Activated T-cell treated with anti-CD3 and anti-CD28 coated beads for 1 hour (primary cell): Measurements from ENCODE around the gene ZHX3.

Source experiments
- DNase-seq: peaks from one replicate; pipeline ENCODE4 v3.0.0-alpha.2; 2020; ENCODE audit warnings: low read depth

The ZHX3 gene

DNA sequence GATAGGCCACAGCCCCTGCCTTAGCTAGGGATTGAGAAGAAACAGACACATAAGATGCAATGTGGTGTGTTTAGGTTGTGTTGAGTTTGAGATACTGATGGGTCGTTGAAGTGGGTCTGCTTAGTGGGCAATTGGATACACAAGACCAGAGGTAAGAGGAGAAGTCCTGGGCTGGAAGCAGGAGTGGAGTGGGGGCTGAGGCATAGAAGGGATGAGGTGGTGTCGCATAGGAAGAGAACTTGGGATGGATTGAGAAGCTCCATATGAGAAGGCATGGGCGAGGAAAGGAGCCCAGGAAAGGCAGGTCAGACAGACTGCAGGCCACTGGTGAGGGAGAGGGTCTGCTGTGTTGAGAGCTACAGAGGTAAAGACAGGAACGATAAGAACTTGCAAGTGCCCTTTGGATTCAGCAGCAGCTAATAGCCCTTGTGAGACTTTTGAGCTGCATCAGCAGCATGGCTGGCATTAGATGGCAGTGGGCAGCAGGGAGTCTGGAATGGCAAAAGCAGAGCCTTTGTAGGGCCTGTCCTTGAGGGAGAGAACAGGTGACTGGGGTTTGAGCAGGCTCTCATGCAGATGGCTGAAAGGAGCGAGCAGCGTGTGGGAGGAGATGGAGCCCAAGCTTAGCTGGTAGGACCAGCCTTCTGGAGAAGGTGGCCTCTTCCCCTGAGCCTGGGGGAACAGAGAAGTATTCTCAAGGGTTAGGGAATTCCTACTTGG is 147.0 kb downstream of the ZHX3 start:
- DNase-seq = no peak

DNA sequence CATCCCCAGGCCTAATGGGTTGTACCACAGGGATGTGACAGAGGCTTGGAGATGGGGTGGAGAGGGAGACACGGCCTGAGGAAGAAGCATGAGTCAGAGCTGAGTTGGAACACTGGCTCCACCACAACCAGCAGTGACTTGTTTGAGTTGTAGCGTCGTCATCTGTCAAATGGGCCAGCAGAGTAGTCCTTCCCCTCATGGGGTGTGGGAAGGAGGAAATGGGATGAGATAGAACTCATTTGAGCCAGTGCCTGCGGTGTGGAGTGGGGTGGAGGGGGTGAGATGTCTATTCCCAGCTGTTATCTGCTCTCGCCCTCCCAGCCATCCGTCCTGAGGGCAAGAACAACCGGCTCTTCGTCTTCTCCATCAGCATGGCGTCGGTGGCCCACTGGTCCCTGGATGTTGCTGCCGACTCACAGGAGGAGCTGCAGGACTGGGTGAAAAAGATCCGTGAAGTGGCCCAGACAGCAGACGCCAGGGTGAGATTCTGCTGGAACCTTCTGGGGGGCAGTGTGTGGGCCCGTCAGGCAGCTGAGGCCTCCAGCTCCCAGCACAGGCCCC is 147.7 kb downstream of the ZHX3 start:
- DNase-seq = no peak

DNA sequence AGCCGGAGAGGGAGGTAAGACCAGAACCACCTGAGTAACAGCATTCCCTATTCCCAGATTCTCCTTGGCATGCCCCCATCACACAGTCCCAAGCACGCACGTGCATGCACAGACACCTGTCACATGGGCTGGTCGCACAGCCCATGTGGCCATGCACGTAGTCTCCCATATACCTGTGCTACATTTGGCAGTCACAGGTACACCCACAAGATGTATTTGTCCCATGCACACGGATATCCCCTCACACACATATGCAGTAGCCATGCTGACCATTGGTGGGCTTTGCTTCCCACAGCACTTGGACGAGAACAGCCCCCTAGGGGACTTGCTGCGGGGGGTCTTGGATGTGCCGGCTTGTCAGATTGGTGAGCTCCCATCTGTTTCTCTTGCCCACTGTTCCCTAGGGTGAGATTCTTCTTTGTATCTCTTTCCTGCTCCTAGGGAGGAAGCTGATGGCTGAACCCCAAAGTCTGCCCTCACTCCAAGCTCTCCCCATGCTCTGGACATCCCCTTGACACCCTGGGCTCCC is 148.3 kb downstream of the ZHX3 start:
- no peak for DNase-seq

DNA sequence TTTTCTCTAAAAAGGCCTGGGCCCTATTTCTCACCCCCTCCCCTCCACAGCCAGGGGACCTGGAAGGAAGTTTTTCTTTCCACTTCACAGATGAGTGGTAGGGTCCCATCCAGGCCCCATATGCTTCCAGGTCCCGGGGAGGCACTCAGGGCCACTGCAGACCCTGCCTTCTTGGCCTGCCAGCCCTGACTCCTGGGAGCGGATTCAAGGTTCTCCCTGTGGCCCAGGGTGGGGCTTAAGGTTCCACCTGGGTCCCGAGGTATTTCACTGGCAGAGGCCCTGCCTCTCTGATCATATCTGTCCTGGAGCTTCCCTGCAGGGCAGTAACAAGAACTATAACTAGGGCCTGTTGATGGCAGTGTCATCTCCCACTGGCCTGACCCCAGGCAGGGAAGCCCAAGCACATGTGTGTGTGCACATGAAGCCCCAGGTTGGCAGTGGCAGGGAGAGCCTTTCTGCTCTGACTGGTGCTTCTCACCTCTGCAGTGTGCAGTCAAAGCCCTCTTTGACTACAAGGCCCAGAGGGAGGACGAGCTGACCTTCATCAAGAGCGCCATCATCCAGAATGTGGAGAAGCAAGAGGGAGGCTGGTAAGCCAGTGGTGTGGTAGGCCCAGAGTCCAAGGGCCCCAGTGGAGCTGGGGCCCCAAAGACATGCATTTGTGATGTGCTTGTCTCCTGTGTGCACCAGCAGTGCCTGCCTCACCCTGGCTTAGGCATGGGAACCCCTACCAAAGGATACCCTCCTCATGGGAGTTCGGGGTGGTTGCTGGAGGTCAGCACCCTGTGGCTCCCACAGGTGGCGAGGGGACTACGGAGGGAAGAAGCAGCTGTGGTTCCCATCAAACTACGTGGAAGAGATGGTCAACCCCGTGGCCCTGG is 149.0 kb downstream of the ZHX3 start:
- DNase-seq = no peak

DNA sequence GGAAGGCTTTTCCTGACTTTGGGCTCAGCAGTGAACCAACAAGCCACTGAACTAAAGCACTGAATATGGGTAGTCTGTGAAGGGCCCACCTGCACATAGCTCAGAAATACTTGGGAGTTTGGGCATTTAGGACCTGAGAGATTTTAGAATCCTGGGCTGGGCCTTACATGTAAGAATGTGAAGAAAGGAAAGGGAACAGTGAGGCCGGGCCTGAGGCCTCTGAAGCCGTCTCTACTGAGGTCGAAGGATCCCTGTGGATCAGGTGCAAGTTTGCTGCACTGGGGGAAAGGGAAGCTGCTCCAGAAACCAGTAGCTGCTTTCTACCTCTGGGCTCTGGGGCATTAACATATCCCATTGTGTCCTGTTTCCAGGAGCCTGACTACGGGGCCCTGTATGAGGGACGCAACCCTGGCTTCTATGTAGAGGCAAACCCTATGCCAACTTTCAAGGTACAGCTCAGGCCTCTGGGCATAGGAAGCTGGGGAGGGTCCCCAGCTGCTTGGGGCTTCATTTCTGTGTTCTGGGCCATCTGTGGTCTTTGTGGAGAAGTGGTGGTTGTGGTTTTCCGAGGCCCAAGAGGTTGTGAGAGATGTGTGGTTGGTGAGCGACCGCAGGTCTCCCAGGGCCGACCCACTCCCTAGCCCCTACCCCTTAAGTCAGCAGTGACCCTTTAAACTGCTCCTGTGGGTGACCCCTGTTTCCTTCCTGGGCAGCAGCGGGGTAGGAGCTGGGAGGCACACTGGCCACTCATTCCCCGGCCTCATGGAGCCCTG is 149.9 kb downstream of the ZHX3 start:
- no peak for DNase-seq

DNA sequence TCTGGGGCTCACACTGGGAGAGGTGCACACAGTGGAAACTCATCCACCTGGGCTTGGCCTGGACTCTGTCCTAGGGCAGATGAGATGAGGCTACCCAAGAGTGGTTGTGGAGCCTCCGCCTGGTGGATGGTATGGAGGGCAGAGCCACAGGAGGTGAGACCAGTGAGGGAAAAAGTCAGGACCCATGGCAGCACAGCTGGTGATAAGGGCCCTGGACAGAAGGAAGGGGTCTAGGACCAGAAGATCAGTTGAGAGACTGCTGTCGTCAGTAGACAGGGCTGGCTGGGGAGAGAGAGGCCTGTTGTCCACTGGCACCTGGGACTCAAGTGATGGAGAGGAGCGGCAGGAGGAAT is 150.4 kb downstream of the ZHX3 start:
- no peak for DNase-seq

DNA sequence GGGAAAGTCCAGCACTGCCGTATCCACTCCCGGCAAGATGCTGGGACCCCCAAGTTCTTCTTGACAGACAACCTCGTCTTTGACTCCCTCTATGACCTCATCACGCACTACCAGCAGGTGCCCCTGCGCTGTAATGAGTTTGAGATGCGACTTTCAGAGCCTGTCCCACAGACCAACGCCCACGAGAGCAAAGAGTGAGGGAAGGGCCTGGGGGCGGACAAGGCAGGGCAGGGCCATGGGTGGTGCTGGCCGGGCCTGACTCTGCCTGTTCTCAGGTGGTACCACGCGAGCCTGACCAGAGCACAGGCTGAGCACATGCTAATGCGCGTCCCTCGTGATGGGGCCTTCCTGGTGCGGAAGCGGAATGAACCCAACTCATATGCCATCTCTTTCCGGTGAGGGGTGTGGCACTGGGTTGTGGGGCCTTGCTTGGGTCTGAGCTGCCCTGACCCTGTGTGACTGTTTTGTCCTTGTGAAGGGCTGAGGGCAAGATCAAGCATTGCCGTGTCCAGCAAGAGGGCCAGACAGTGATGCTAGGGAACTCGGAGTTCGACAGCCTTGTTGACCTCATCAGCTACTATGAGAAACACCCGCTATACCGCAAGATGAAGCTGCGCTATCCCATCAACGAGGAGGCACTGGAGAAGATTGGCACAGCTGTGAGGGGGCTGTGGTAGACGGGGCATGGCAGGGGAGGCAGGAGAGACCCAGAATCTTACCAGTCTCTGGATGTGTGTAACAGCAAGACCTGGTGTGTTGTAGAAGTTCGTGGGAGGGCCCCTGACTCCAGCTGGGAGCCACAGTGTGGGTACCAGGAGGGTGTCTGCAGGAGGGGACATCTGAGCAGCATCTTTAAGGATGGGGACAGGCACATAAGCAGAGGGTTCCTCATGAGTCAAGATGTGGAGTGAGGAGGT is 151.1 kb downstream of the ZHX3 start:
- DNase-seq = no peak

DNA sequence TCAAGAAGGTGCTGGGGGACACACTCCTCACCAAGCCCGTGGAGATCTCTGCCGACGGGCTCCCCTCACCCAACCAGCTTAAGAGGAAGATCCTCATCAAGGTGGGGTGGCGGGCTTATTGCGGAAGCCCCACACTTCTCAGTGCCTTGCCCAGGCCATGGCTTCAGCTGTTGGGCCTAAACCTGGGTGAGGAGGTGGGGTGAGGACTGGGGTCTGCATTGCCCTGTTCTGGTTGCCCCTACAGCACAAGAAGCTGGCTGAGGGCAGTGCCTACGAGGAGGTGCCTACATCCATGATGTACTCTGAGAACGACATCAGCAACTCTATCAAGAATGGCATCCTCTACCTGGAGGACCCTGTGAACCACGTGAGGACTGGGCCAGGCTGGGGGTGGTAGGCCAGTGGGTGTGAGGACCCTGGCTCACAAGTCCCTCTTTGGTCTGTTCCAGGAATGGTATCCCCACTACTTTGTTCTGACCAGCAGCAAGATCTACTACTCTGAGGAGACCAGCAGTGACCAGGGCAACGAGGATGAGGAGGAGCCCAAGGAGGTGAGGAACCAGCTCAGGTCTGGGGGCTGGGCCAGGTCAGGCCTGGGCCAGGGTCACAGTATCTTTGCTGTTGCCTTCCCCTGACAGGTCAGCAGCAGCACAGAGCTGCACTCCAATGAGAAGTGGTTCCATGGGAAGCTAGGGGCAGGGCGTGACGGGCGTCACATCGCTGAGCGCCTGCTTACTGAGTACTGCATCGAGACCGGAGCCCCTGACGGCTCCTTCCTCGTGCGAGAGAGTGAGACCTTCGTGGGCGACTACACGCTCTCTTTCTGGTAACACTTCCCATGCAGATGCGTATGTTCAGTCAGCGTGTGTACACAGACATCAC is 152.3 kb downstream of the ZHX3 start:
- no peak for DNase-seq

DNA sequence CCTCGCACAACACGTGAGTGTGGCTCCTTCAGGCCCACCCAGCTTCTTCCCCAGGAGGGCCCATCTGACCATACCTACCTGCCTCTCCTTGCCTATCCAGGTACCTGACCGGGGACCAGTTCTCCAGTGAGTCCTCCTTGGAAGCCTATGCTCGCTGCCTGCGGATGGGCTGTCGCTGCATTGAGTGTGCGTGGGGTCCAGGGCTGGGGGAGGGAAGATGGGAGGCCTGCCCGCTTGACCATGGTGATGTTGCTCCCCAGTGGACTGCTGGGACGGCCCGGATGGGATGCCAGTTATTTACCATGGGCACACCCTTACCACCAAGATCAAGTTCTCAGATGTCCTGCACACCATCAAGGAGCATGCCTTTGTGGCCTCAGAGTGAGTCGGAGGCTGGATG is 153.7 kb downstream of the ZHX3 start:
- no peak for DNase-seq

DNA sequence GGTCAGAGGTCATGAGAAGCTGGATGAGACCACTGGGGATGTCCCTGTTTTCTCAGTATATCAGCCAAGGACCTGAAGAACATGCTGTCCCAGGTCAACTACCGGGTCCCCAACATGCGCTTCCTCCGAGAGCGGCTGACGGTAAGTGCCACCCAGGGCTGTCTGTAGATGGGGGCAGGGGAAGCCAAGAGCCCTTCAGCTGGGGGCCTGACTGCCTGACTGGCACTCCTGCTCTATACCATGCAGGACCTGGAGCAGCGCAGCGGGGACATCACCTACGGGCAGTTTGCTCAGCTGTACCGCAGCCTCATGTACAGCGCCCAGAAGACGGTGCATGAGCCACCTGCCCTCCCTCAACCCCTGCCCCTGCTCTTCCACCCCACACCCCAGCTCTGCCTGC is 155.1 kb downstream of the ZHX3 start:
- DNase-seq = no peak

DNA sequence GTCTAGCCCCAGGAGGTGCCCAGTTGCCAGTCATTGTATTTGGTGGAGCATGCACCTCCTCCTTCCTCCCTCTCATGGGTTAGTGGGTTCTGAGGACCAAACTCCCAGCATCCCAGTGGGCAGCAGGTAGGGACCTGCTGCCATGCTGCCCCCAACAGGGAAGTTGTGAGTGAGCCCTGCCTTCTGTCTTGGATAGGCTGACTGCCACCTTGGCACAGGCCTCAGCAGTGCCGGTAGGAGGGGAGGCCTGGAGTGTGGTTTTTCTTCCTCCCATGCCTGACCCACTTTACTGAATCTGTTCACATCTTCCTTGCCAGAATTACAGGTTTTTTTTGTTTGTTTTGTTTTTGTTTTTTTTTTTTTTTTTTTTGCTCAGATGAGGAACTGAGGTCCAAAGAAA is 155.6 kb downstream of the ZHX3 start:
- no peak for DNase-seq

DNA sequence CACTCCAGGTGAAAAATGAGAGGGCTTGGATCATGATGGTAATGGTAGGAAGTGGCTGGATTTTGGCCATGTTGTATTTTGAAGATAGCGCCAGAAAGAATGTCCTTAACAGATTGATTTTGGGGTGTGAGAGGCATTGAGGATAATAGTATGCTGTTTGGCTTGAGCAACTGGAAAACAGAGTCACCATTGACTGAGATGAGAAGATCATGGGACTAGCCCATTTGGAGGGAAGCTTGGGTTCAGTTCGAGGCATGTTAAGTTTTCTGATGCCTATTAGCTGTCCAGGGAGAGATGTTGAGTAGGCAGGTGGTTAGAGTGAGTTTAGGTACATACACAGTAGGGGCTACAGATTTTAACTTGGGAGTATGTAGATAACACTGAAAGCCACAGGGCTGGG is 156.8 kb downstream of the ZHX3 start:
- no peak for DNase-seq

DNA sequence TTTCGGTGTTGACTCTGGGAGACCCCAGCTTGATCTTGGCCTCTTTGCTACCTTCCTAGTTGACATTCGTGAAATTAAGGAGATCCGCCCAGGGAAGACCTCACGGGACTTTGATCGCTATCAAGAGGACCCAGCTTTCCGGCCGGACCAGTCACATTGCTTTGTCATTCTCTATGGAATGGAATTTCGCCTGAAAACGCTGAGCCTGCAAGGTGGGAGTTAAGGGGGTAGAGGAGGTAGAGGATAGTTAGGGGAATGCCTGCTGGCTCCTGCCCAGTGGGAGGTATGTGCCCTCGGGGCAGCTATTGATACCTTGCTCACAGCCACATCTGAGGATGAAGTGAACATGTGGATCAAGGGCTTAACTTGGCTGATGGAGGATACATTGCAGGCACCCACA is 158.0 kb downstream of the ZHX3 start:
- DNase-seq = no peak

DNA sequence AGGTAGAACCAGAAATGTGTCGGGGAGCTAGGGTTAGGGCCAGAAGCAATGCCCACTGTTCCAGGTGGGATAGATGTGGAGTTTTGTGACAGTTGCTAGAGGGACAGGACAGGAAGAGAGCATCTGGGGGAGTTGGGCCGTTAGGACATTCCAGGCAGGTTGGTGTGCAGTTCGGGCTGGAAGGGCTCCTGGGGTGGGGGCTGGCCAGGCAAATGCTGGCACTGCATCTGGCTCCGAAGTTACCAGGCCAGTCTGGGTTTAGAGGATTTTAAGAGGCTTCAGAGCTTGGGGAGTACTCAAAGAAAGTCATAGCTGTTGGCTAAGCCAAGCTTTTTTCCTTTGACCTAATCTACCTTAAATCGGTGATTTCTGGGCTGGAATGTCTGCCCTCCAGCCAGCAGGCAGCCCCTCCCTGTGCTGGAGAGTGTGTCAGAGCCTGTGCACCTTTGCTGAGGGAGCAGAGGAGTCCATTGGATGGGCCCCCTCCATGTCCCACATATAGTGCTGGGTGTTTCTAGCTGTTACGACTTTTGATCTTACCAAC is 159.4 kb downstream of the ZHX3 start:
- DNase-seq = no peak

DNA sequence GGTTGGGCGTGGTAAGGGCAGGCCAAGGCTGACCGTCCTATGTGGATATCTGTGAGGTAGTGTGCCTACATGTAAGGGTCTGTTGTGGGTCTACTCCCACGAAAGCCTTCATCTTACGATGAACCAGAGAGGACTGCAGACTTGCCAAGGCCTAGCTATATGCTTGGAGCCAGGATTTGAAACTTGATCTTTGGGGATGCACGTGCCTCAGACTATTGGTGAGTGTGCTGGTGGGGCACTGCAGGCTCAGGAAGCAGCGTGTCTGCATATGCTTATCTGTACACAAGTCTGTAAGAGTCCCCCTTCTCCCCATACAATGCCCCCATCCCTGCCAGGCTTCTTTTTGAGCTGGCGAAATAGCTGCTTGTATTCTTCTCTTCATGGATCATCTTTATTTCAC is 162.3 kb downstream of the ZHX3 start:
- DNase-seq = no peak

DNA sequence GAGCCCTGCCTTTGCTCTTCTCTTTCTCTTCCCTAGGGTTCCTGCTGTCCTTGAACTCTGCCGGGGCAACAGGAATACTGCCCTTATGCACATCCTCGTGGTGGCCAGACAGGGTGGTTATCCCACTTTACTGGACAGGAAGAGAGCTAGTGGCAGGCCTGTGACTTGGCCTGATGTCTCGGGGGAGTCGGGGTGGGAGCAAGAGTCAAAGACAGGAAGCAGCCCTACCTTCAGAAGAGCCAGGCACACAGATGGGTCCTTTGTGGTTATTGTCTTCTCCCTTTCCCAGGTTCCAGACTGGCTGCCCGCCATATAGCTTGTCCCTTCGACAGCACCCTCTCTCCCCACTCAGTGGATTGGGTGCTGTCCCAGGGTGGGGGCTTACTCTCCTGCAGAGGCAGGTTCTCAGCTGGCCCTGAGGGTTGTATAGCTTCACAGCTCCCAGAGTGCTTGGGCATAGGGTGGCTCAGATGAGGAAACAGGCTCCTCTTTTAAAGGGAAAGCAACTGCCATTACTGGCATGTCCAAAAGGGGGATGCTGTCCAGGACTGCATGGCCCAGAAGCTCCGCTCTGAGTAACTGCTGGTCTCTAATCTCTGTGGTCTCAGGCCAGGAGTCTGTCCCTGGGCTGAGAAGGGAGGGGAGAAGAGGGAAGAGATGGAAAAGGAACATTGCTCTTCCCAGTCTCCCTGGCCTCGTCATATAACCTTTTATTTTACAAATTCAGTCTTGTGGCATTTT is 162.9 kb downstream of the ZHX3 start:
- no peak for DNase-seq

DNA sequence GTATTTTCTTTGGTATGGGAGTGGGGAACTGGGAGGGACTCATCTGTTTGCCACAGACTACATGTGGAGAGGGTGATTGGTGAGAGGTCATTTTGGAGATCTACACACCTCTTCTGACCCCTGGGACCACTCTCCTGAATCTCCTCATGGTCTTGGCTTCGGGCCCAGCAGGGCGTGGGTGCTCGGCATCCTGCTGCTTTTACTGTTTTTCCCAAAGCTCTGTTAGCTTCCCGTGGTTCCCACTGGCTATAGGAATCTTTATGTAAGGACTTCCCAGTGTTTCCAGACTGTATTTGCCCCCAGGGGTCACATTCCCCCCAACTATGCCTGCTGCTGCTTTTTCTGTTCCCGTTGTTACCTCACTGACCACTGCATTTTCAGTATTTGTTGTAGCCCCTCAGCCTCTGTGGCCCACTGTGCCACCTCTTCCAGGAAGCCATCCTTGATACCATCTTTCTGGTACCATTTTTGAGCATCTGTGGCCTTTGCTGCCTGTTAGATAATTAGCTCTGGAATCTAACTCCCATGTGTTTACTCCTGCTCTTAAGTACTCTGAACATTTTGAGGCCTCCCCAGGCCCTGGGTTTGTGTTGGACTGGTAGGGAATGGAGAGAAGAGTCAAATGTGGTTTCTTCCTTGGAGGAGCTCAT is 165.3 kb downstream of the ZHX3 start:
- no peak for DNase-seq

DNA sequence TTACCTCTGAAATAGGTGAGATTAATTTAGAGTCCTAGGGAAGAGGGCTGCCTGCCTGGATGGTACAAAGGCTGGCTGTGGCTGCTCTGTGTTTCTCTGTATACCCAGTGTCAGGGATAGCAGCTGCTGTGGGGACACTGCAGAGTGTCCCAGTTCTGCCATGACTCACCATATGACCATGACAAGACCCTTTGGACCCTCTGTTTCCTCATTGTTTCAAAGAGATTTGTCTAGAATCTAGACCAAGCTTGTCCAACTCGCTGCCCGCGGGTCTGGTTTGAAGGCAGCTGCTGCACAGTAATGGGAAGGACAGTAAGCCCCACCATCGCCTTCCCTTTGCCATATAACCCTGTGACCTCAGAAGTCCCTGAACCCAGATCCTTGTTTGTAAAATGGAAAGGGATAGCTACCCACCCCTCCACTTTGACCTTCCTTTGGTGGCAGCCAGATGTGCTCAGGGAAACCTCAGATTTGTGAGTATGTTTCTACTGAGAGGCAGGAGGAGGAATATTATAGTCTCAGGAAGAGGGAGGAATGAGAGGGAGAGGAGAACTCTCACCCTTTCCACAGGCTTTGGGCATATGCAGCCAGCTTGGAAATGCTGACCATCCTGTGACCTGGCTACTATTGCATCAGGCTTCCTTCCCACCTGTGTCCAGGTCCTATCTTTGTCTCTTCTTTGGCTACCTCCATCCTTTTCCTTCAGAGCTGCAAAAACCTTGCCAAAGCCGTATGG is 166.2 kb downstream of the ZHX3 start:
- no peak for DNase-seq
